NCI-H2227 treated with DMSO at 0.1 percent for 48 hours (cell line): ENCODE results near the gene ANKMY2.
"Not testable (repeated sequence)": the region's sequence is repeated elsewhere in the genome, so short reads cannot be mapped to it uniquely, and the experiment has no call there.

Experiments
- DNase-seq: peaks from one replicate; lab custom pipeline; 2025; lab: John Stamatoyannopoulos, UW

Gene ANKMY2

GRCh38 chr7:16645593-16646471 lies at the start of gene ANKMY2, which contains the start of gene BZW2:
Gene ANKMY2 (minus strand): TSS chr7:16645754. CDS start chr7:16645573, 181 bp downstream.
Gene BZW2 (plus strand): TSS chr7:16646181. CDS start chr7:16665444, 19,263 bp downstream.
- peak; percentile 94 for DNase-seq

GRCh38 chr7:16694806-16695205 lies 49.3 kb upstream of the ANKMY2 start:
- no peak for DNase-seq

GRCh38 chr7:16693601-16694318 lies 48.2 kb upstream of the ANKMY2 start:
- DNase-seq: no peak

- DNase-seq: no peak
These were observed 45.7 kb upstream of the ANKMY2 start for GRCh38 chr7:16691241-16691640.

GRCh38 chr7:16688249-16688648 lies 42.7 kb upstream of the ANKMY2 start:
- no peak for DNase-seq

GRCh38 chr7:16685535-16685934 lies 40.0 kb upstream of the ANKMY2 start:
- DNase-seq: no peak

- no peak for DNase-seq
These were observed 39.4 kb upstream of the ANKMY2 start for GRCh38 chr7:16684935-16685334.

GRCh38 chr7:16678645-16679566 lies 33.4 kb upstream of the ANKMY2 start:
- DNase-seq: not testable (repeated sequence)

GRCh38 chr7:16677978-16678494 lies 32.5 kb upstream of the ANKMY2 start:
- no peak for DNase-seq

GRCh38 chr7:16675277-16675676 lies 29.7 kb upstream of the ANKMY2 start:
- no peak for DNase-seq

- no peak for DNase-seq
These were observed 26.3 kb upstream of the ANKMY2 start for GRCh38 chr7:16671811-16672210.

GRCh38 chr7:16670731-16671344 lies 25.3 kb upstream of the ANKMY2 start:
- no peak for DNase-seq

- DNase-seq: no peak
These were observed 24.5 kb upstream of the ANKMY2 start for GRCh38 chr7:16670021-16670420.

- peak; percentile 13 for DNase-seq
These were observed 24.0 kb upstream of the ANKMY2 start for GRCh38 chr7:16669581-16669980.

GRCh38 chr7:16668978-16669377 lies 23.4 kb upstream of the ANKMY2 start:
- no peak for DNase-seq

GRCh38 chr7:16668049-16668858 lies 22.7 kb upstream of the ANKMY2 start:
- no peak for DNase-seq

- no peak for DNase-seq
These were observed 21.8 kb upstream of the ANKMY2 start for GRCh38 chr7:16667355-16667754.

GRCh38 chr7:16661924-16662323 lies 16.4 kb upstream of the ANKMY2 start:
- peak; percentile 24 for DNase-seq

- DNase-seq: no peak
These were observed 15.3 kb upstream of the ANKMY2 start for GRCh38 chr7:16660702-16661464.
